ENCODE data around the gene FOXL2NB.

The FOXL2NB gene

DNA sequence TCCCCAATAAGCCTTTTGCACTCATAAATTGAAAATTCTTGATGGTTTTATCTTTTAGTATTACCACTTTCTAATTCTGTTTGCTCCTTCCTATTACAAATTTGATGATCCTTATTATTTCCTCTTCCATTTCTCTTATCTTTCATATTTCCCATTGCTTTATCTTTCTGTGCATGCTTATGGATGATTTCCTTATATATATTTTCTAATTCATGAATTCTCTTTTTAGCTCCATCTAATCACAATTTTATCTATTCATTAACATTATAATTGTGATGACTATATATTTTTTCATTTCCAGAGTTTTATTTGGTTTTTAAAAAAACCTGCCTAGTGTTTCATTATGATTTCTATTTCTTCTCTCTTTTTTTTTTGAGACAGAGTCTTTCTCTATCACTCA, 17.9 kb downstream of the FOXL2NB start:
- H3K14ac ChIP-seq (ENCODE audit: low read length in 2 of 2), result no peak overlapping the region
- peaks cover 13 to 38% of the 10 kb centered on the region in 2 experiments for H3K27me3 ChIP-seq (ENCODE audit: control insufficient read depth in 1 of 2, insufficient read depth in 1 of 2, low read length in 2 of 2)
- H3K27ac ChIP-seq (ENCODE audit: low read length, poor library complexity, severe bottlenecking), result no peak overlapping the region
- H2BK5ac ChIP-seq (ENCODE audit: low read depth, low read length, poor library complexity, severe bottlenecking), result no peak overlapping the region
- no peak overlapping the region for H3K9ac ChIP-seq (ENCODE audit: low read length)
- H4K8ac ChIP-seq (ENCODE audit: low read length), result no peak overlapping the region
- H3K36me3 ChIP-seq (ENCODE audit: control insufficient read depth in 1 of 2, insufficient read depth in 2 of 2, low read depth in 1 of 2, low read length in 2 of 2), result no peaks in the 10 kb centered on the region
- H3K4ac ChIP-seq (ENCODE audit: low read depth in 1 of 2, low read length in 2 of 2), result no peak overlapping the region
- no peak overlapping the region for H3K4me3 ChIP-seq (ENCODE audit: insufficient read depth in 1 of 2, low read depth in 1 of 2, low read length in 2 of 2)
- no peak overlapping the region for H2BK120ac ChIP-seq (ENCODE audit: low read depth, low read length)
- H2AFZ ChIP-seq (ENCODE audit: low read depth, low read length), result no peak overlapping the region
- H2BK12ac ChIP-seq (ENCODE audit: low read length in 2 of 2), result no peak overlapping the region
- H2AK5ac ChIP-seq (ENCODE audit: low read length, severe bottlenecking), result no peak overlapping the region
- H4K91ac ChIP-seq (ENCODE audit: low read length), result no peak overlapping the region
- H3K4me2 ChIP-seq (ENCODE audit: low read length, poor library complexity, severe bottlenecking), result no peak overlapping the region
- H3K18ac ChIP-seq (ENCODE audit: low read depth in 1 of 2, low read length in 2 of 2), result no peak overlapping the region
- DNase-seq, result no peak
- no peaks in the 10 kb centered on the region for H3K79me1 ChIP-seq (replicated peaks; ENCODE audit: low read length, poor library complexity, severe bottlenecking)
- H3K23ac ChIP-seq (ENCODE audit: low read length in 2 of 2), result no peak overlapping the region
- H3K4me1 ChIP-seq (ENCODE audit: control insufficient read depth, insufficient read depth, low read depth, low read length), result peaks cover 3% of the 10 kb centered on the region
- no peak overlapping the region for H2BK15ac ChIP-seq (ENCODE audit: low read depth, poor library complexity, severe bottlenecking)
- H3K9me3 ChIP-seq (ENCODE audit: control insufficient read depth, low read length), result peaks cover 18% of the 10 kb centered on the region

DNA sequence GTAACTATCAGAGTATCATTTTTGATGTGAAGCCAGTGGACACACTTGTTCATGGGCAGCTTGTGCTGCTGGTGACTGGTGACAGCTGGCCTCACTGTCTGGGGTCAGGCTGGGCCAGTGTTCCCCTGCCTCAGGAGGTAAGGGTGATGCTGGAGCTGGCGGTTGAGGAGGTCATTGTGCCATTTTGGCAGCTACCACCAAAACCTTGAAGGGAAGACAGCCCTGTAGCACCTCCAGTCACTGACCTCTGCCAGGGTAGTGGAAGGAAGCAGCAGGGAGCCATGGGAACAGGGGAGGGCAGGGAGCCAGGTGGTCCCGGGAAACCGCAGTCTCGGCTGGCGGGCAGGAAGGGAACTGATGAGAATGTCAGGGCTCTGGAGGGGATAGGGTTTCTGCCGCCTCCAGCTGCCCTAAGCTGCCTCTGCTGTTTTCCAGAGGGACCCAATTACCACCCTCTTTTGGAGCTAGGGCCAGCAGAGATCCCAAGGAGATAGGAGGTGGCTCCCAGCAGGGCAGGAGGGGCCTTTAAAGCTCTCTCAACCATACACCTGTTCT, 24.8 kb downstream of the FOXL2NB start:
- no peaks in the 10 kb centered on the region for H3K79me1 ChIP-seq (replicated peaks; ENCODE audit: low read length, poor library complexity, severe bottlenecking)
- no peaks in the 10 kb centered on the region for H3K9me3 ChIP-seq (ENCODE audit: control insufficient read depth, low read length)
- no peak overlapping the region for H4K8ac ChIP-seq (ENCODE audit: low read length)
- H2AK5ac ChIP-seq (ENCODE audit: low read length, severe bottlenecking), result no peak overlapping the region
- no peak overlapping the region for H3K23ac ChIP-seq (ENCODE audit: low read length in 2 of 2)
- H2BK5ac ChIP-seq (ENCODE audit: low read depth, low read length, poor library complexity, severe bottlenecking), result no peak overlapping the region
- H2BK12ac ChIP-seq (ENCODE audit: low read length in 2 of 2), result no peak overlapping the region
- H3K14ac ChIP-seq (ENCODE audit: low read length in 2 of 2), result no peak overlapping the region
- H3K36me3 ChIP-seq (ENCODE audit: control insufficient read depth in 1 of 2, insufficient read depth in 2 of 2, low read depth in 1 of 2, low read length in 2 of 2), result no peaks in the 10 kb centered on the region
- H2BK15ac ChIP-seq (ENCODE audit: low read depth, poor library complexity, severe bottlenecking), result no peak overlapping the region
- 70% methylated on average over 5 of the region's 6 CpGs for WGBS
- H3K27me3 ChIP-seq (ENCODE audit: control insufficient read depth in 1 of 2, insufficient read depth in 1 of 2, low read length in 2 of 2), result peaks cover 21 to 26% of the 10 kb centered on the region in 2 experiments
- no peak overlapping the region for H2AFZ ChIP-seq (ENCODE audit: low read depth, low read length)
- no peak overlapping the region for H4K91ac ChIP-seq (ENCODE audit: low read length)
- no peak overlapping the region for H3K4ac ChIP-seq (ENCODE audit: low read depth in 1 of 2, low read length in 2 of 2)
- H2BK120ac ChIP-seq (ENCODE audit: low read depth, low read length), result no peak overlapping the region
- no peak overlapping the region for H3K4me2 ChIP-seq (ENCODE audit: low read length, poor library complexity, severe bottlenecking)
- no peak overlapping the region for H3K27ac ChIP-seq (ENCODE audit: low read length, poor library complexity, severe bottlenecking)
- H3K9ac ChIP-seq (ENCODE audit: low read length), result no peak overlapping the region
- H3K18ac ChIP-seq (ENCODE audit: low read depth in 1 of 2, low read length in 2 of 2), result no peak overlapping the region
- peaks cover 8% of the 10 kb centered on the region for H3K4me1 ChIP-seq (ENCODE audit: control insufficient read depth, insufficient read depth, low read depth, low read length)
- H3K4me3 ChIP-seq (ENCODE audit: insufficient read depth in 1 of 2, low read depth in 1 of 2, low read length in 2 of 2), result no peak overlapping the region
- no peak for DNase-seq

- Histone ChIP-seq H2BK15ac (ENCODE audit: low read depth, poor library complexity, severe bottlenecking) (no peak overlapping the region), H2BK5ac (ENCODE audit: low read depth, low read length, poor library complexity, severe bottlenecking) (no peak overlapping the region), H4K8ac (ENCODE audit: low read length) (no peak overlapping the region), H3K27ac (ENCODE audit: low read length, poor library complexity, severe bottlenecking) (no peak overlapping the region), H3K27me3 (ENCODE audit: control insufficient read depth in 1 of 2, insufficient read depth in 1 of 2, low read length in 2 of 2) (peaks cover 21 to 34% of the 10 kb centered on the region in 2 experiments), H4K91ac (ENCODE audit: low read length) (no peak overlapping the region), H3K23ac (ENCODE audit: low read length in 2 of 2) (no peak overlapping the region), H3K79me1 (replicated peaks; ENCODE audit: low read length, poor library complexity, severe bottlenecking) (no peaks in the 10 kb centered on the region), H2BK12ac (ENCODE audit: low read length in 2 of 2) (no peak overlapping the region), H2AFZ (ENCODE audit: low read depth, low read length) (no peak overlapping the region), H3K9ac (ENCODE audit: low read length) (no peak overlapping the region), H2AK5ac (ENCODE audit: low read length, severe bottlenecking) (no peak overlapping the region), H3K4ac (ENCODE audit: low read depth in 1 of 2, low read length in 2 of 2) (no peak overlapping the region), H3K18ac (ENCODE audit: low read depth in 1 of 2, low read length in 2 of 2) (no peak overlapping the region), H3K4me2 (ENCODE audit: low read length, poor library complexity, severe bottlenecking) (no peak overlapping the region), H3K4me1 (ENCODE audit: control insufficient read depth, insufficient read depth, low read depth, low read length) (peaks cover 8% of the 10 kb centered on the region), H3K4me3 (ENCODE audit: insufficient read depth in 1 of 2, low read depth in 1 of 2, low read length in 2 of 2) (no peak overlapping the region), H2BK120ac (ENCODE audit: low read depth, low read length) (no peak overlapping the region), H3K36me3 (ENCODE audit: control insufficient read depth in 1 of 2, insufficient read depth in 2 of 2, low read depth in 1 of 2, low read length in 2 of 2) (no peaks in the 10 kb centered on the region), H3K9me3 (ENCODE audit: control insufficient read depth, low read length) (no peaks in the 10 kb centered on the region), H3K14ac (ENCODE audit: low read length in 2 of 2) (no peak overlapping the region)
- DNase-seq, result no peak
- 74% methylated on average over 5 of the region's 5 CpGs for WGBS
These were observed 25.9 kb downstream of the FOXL2NB start for GRCh38 chr3:138972941-138973340.

DNA sequence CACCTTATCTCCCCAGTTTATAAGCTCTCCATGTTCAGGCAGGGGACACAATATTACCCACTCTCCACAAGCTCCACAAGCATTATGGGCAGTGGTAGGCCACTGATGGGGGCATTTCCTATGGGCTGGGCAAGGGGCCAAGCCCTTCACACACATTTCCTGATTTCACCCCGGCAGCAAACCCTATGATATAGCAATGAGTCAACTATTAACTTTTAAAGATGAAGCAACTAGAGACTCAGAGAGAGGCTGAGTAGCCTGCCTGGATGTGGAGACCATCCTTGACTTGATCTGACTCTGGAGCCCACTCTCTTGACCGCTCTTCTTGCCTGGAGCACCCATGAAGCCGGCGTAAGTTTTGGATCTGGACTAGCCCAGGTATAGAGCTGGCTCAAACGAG, 27.4 kb downstream of the FOXL2NB start:
- Histone ChIP-seq H3K27ac (ENCODE audit: low read length, poor library complexity, severe bottlenecking) (no peak overlapping the region), H3K4ac (ENCODE audit: low read depth in 1 of 2, low read length in 2 of 2) (no peak overlapping the region), H3K36me3 (ENCODE audit: control insufficient read depth in 1 of 2, insufficient read depth in 2 of 2, low read depth in 1 of 2, low read length in 2 of 2) (no peaks in the 10 kb centered on the region), H2BK120ac (ENCODE audit: low read depth, low read length) (no peak overlapping the region), H3K9me3 (ENCODE audit: control insufficient read depth, low read length) (no peaks in the 10 kb centered on the region), H3K4me3 (ENCODE audit: insufficient read depth in 1 of 2, low read depth in 1 of 2, low read length in 2 of 2) (no peak overlapping the region), H3K18ac (ENCODE audit: low read depth in 1 of 2, low read length in 2 of 2) (no peak overlapping the region), H3K79me1 (replicated peaks; ENCODE audit: low read length, poor library complexity, severe bottlenecking) (no peaks in the 10 kb centered on the region), H3K4me1 (ENCODE audit: control insufficient read depth, insufficient read depth, low read depth, low read length) (peaks cover 8% of the 10 kb centered on the region), H2AK5ac (ENCODE audit: low read length, severe bottlenecking) (no peak overlapping the region), H2AFZ (ENCODE audit: low read depth, low read length) (no peak overlapping the region), H2BK15ac (ENCODE audit: low read depth, poor library complexity, severe bottlenecking) (no peak overlapping the region), H3K4me2 (ENCODE audit: low read length, poor library complexity, severe bottlenecking) (no peak overlapping the region), H4K91ac (ENCODE audit: low read length) (no peak overlapping the region), H4K8ac (ENCODE audit: low read length) (no peak overlapping the region), H3K9ac (ENCODE audit: low read length) (no peak overlapping the region), H2BK5ac (ENCODE audit: low read depth, low read length, poor library complexity, severe bottlenecking) (no peak overlapping the region), H3K23ac (ENCODE audit: low read length in 2 of 2) (no peak overlapping the region), H3K27me3 (ENCODE audit: control insufficient read depth in 1 of 2, insufficient read depth in 1 of 2, low read length in 2 of 2) (peaks cover 15 to 31% of the 10 kb centered on the region in 2 experiments), H3K14ac (ENCODE audit: low read length in 2 of 2) (no peak overlapping the region), H2BK12ac (ENCODE audit: low read length in 2 of 2) (no peak overlapping the region)
- no peak for DNase-seq
- 77% methylated on average over 5 of the region's 5 CpGs for WGBS

Data from mesenchymal stem cell (in vitro differentiated cells and primary cell).